Peyer's patch (tissue), 4 donors: ENCODE data around the gene RPTOR.

Source experiments
- POLR2A ChIP-seq, 2 donors: fragments of 450-650 bp; IDR thresholded peaks; one replicate each; pipeline ENCODE4 v1.5.1; 2017; ENCODE audit warnings: antibody characterized with exemption in 2 of 2, mild to moderate bottlenecking in 2 of 2, moderate library complexity in 2 of 2
- TF ChIP-seq, protein P1 (sequence below), 6 experiments: fragments of 450-650 bp in 4 of 6; fragments of 200-600 bp in 2 of 6; sonication (generic) in 1 of 6; IDR thresholded peaks; one replicate each; pipeline ENCODE4 v1.5.1; 2017 to 2019; ENCODE audit warnings: antibody characterized with exemption in 6 of 6, mild to moderate bottlenecking in 3 of 6, moderate library complexity in 1 of 6

DNA sequence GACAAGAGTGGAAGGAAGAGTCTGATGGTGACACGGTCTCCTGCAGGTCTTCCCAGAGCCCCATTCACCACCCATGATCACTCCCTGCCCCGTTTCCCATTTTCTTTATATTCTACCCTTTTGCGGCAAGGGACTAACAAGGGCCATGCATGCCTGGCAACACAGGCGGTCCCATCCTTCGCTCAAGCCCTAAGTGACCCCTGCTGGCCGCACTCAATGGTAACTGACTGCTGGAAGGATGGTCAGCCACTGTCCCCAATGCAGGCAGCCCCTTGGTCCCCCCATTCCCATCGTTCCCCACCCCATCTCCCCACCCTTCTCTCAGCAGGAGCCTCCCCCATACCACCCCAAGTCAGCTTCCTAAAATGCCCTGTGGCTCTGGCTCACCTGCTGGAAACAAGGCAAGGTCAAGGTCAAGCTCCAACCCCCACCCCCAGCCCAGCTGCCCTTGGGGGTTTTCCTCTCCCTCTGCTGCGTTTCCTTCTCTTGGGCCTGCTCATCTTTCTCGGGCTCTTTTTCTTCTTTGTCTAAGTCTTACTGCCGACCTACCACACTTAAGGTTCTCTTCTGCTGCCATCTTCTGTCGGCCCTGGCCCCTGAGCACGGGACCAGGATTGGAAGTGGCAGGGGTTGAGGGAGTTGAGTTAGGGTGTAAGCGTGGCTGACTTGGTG is 116.0 kb downstream of the RPTOR start:
- TF ChIP-seq, protein P1, sequence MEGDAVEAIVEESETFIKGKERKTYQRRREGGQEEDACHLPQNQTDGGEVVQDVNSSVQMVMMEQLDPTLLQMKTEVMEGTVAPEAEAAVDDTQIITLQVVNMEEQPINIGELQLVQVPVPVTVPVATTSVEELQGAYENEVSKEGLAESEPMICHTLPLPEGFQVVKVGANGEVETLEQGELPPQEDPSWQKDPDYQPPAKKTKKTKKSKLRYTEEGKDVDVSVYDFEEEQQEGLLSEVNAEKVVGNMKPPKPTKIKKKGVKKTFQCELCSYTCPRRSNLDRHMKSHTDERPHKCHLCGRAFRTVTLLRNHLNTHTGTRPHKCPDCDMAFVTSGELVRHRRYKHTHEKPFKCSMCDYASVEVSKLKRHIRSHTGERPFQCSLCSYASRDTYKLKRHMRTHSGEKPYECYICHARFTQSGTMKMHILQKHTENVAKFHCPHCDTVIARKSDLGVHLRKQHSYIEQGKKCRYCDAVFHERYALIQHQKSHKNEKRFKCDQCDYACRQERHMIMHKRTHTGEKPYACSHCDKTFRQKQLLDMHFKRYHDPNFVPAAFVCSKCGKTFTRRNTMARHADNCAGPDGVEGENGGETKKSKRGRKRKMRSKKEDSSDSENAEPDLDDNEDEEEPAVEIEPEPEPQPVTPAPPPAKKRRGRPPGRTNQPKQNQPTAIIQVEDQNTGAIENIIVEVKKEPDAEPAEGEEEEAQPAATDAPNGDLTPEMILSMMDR (IDR thresholded peaks at IDR 0.05): no peak
- TF ChIP-seq POLR2A (IDR thresholded peaks at IDR 0.05): no peak
